HepG2 (cell line): ENCODE results near the gene AARS2. TPM values are rescaled to one million over a fixed set of nuclear protein-coding genes. Genes with fewer than 3 reads are reported as not detected.
A peak's percentile ranks its signal among the peaks of the same experiment; 100 is the strongest.

ENCODE experiments used
- GLMP ChIP-seq: sonication (generic); formaldehyde crosslinking; IDR thresholded peaks from 2 replicates; pipeline ENCODE4 v1.9.0; 2021; ENCODE audit warnings: missing genetic modification reagents, mild to moderate bottlenecking, borderline replicate concordance
- HNRNPUL1 ChIP-seq: fragments of 200-400 bp; formaldehyde crosslinking; IDR thresholded peaks from 2 replicates; pipeline ENCODE4 v1.6.1; 2017; ENCODE audit warnings: low read depth, mild to moderate bottlenecking, low read length, moderate library complexity
- IRX3 ChIP-seq: sonication (generic); formaldehyde crosslinking; IDR thresholded peaks from 2 replicates; pipeline ENCODE4 v1.8.1; 2023; ENCODE audit warnings: mild to moderate bottlenecking, low read depth, missing genetic modification reagents, borderline replicate concordance
- RELA ChIP-seq: sonication (generic); formaldehyde crosslinking; IDR thresholded peaks from 2 replicates; pipeline ENCODE4 v1.4.0; 2020; ENCODE audit warnings: missing genetic modification reagents
- SP140L ChIP-seq: sonication (generic); formaldehyde crosslinking; IDR thresholded peaks from 2 replicates; pipeline ENCODE4 v1.4.0; 2020; ENCODE audit warnings: missing genetic modification reagents, borderline replicate concordance
- U2AF2 ChIP-seq: fragments of 200-400 bp; formaldehyde crosslinking; IDR thresholded peaks from 2 replicates; pipeline ENCODE4 v1.6.1; 2017; ENCODE audit warnings: low read depth, mild to moderate bottlenecking, low read length
- ZBTB7B ChIP-seq: sonication (generic); formaldehyde crosslinking; IDR thresholded peaks from 2 replicates; pipeline ENCODE4 v1.4.0; 2020; ENCODE audit warnings: missing genetic modification reagents
- ZNF235 ChIP-seq: sonication (generic); formaldehyde crosslinking; IDR thresholded peaks from 2 replicates; pipeline ENCODE4 v1.8.1; 2023; ENCODE audit warnings: mild to moderate bottlenecking, missing genetic modification reagents, borderline replicate concordance
- ZNF431 ChIP-seq: sonication (generic); formaldehyde crosslinking; IDR thresholded peaks from 2 replicates; pipeline ENCODE4 v1.9.0; 2022; ENCODE audit warnings: missing genetic modification reagents, low read depth, mild to moderate bottlenecking, borderline replicate concordance
- ZSCAN22 ChIP-seq: sonication (generic); formaldehyde crosslinking; IDR thresholded peaks from 2 replicates; pipeline ENCODE4 v1.4.0; 2020; ENCODE audit warnings: mild to moderate bottlenecking, missing genetic modification reagents
- polyA plus RNA-seq, 8 experiments: library from polyadenylated mRNA; depleted of rRNA in 3 of 8; stranded (reverse) in 7 of 8; unstranded in 1 of 8; fragments of >200 nt; fragmentation: Illumina TruSeq in 4 of 8; extraction: Trizol in 4 of 8; gene quantifications; 2 replicates each; pipeline versions ENCODE4 v1.2.1 to v1.2.3, GENCODE V29; 2011 to 2016; ENCODE audit warnings: low read depth in 4 of 8, missing spikeins in 1 of 8, mixed read lengths in 1 of 8; ENCODE audit not compliant: insufficient read depth in 1 of 8
- total RNA-seq, 5 experiments: library from RNA; depleted of rRNA; stranded (reverse); fragments of >200 nt; fragmentation: Illumina TruSeq; extraction: Trizol; gene quantifications; 2 replicates each; pipeline ENCODE4 v1.2.3, GENCODE V29; 2016; ENCODE audit warnings: low read depth in 1 of 5
- TF ChIP-seq, protein P1 (sequence below): sonication (generic); formaldehyde crosslinking; IDR thresholded peaks from 2 replicates; pipeline ENCODE4 v1.4.0; 2020; ENCODE audit warnings: missing genetic modification reagents, borderline replicate concordance
- TF ChIP-seq, protein P2 (sequence below): IDR thresholded peaks from 2 replicates; pipeline ENCODE4 v1.6.1; 2016; ENCODE audit warnings: low read depth
- TF ChIP-seq, protein P3 (sequence below): sonication (generic); formaldehyde crosslinking; IDR thresholded peaks from 2 replicates; pipeline ENCODE4 v1.4.0; 2020; ENCODE audit warnings: mild to moderate bottlenecking, low read depth, missing genetic modification reagents
- TF ChIP-seq, protein P4 (sequence below), 2 experiments: sonication (generic) in 1 of 2; formaldehyde crosslinking in 1 of 2; IDR thresholded peaks; 2 replicates each; pipeline versions ENCODE4 v1.6.1 to v1.9.0; 2014 to 2022; ENCODE audit warnings: antibody characterized with exemption in 1 of 2, borderline replicate concordance in 1 of 2, inconsistent platforms in 1 of 2, low read depth in 1 of 2, missing genetic modification reagents in 1 of 2

Gene AARS2
- total and polyA plus RNA-seq, 2 of the 13 experiments (the other 11 are each of a cell fraction or from before 2014, with no cell fraction given) = 7.5 to 24.1 TPM

DNA sequence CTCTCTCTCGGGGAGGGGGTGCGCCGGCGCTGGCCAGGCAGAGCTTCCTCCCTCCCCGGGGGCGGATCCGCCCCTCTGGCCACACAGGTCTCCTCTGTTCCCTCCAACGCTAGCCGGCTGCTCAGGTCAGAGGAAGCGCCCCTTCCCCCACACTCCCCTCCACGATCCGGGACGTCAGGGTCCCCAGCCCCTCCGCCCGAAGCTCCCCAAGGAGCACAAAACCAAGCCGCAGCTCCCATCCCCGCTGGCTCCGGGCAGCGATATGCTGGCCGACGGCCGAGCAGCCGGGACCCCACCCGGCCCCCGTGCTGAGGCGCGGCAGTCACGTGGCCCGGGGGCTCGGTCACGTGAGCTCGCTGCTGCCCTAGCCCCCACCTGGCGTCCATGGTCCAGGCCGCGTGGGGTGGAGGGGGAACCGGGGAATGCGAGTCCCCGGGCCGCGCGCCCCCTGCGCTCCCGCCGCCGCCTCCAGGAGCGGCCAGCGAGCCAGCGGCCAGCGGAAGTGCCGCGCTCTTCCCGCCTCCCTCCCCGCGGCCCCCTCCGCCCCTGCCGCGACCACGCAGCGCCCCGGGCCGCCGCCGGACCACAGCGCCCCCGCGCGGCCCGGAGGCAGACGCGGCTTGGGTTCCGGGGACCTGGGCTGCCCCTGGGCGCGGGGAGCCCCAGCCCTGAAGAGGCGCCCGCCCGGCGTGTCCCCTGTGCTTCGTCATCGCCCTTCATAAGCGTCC lies 56.0 kb downstream of the AARS2 start, which contains the start of gene SLC35B2 (continued):
- TF ChIP-seq HNRNPUL1 (no peak; the same call in 1 of the 2 replicates), IRX3 (0 out of 2 replicates have a peak, but pooled peaks have one; percentile 88), SP140L (CRISPR knock-in tag) (no peak), ZSCAN22 (CRISPR knock-in tag) (no peak), GLMP (CRISPR knock-in tag) (no peak), ZNF431 (CRISPR knock-in tag) (peak; percentile 75; the same call in 1 of the 2 replicates), ZBTB7B (CRISPR knock-in tag) (peak; percentile 86), ZNF235 (no peak), U2AF2 (peak; percentile 81; the same call in 1 of the 2 replicates), RELA (no peak)
- TF ChIP-seq, protein P1, sequence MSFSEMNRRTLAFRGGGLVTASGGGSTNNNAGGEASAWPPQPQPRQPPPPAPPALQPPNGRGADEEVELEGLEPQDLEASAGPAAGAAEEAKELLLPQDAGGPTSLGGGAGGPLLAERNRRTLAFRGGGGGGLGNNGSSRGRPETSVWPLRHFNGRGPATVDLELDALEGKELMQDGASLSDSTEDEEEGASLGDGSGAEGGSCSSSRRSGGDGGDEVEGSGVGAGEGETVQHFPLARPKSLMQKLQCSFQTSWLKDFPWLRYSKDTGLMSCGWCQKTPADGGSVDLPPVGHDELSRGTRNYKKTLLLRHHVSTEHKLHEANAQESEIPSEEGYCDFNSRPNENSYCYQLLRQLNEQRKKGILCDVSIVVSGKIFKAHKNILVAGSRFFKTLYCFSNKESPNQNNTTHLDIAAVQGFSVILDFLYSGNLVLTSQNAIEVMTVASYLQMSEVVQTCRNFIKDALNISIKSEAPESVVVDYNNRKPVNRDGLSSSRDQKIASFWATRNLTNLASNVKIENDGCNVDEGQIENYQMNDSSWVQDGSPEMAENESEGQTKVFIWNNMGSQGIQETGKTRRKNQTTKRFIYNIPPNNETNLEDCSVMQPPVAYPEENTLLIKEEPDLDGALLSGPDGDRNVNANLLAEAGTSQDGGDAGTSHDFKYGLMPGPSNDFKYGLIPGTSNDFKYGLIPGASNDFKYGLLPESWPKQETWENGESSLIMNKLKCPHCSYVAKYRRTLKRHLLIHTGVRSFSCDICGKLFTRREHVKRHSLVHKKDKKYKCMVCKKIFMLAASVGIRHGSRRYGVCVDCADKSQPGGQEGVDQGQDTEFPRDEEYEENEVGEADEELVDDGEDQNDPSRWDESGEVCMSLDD (CRISPR knock-in tag) = peak; percentile 94
- TF ChIP-seq, protein P2, sequence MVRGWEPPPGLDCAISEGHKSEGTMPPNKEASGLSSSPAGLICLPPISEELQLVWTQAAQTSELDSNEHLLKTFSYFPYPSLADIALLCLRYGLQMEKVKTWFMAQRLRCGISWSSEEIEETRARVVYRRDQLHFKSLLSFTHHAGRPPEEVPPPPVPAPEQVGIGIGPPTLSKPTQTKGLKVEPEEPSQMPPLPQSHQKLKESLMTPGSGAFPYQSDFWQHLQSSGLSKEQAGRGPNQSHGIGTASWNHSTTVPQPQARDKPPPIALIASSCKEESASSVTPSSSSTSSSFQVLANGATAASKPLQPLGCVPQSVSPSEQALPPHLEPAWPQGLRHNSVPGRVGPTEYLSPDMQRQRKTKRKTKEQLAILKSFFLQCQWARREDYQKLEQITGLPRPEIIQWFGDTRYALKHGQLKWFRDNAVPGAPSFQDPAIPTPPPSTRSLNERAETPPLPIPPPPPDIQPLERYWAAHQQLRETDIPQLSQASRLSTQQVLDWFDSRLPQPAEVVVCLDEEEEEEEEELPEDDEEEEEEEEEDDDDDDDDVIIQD (CRISPR knock-in tag) = no peak; the same call in 1 of the 2 replicates
- TF ChIP-seq, protein P3, sequence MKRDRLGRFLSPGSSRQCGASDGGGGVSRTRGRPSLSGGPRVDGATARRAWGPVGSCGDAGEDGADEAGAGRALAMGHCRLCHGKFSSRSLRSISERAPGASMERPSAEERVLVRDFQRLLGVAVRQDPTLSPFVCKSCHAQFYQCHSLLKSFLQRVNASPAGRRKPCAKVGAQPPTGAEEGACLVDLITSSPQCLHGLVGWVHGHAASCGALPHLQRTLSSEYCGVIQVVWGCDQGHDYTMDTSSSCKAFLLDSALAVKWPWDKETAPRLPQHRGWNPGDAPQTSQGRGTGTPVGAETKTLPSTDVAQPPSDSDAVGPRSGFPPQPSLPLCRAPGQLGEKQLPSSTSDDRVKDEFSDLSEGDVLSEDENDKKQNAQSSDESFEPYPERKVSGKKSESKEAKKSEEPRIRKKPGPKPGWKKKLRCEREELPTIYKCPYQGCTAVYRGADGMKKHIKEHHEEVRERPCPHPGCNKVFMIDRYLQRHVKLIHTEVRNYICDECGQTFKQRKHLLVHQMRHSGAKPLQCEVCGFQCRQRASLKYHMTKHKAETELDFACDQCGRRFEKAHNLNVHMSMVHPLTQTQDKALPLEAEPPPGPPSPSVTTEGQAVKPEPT = peak; percentile 85
- TF ChIP-seq, protein P4, sequence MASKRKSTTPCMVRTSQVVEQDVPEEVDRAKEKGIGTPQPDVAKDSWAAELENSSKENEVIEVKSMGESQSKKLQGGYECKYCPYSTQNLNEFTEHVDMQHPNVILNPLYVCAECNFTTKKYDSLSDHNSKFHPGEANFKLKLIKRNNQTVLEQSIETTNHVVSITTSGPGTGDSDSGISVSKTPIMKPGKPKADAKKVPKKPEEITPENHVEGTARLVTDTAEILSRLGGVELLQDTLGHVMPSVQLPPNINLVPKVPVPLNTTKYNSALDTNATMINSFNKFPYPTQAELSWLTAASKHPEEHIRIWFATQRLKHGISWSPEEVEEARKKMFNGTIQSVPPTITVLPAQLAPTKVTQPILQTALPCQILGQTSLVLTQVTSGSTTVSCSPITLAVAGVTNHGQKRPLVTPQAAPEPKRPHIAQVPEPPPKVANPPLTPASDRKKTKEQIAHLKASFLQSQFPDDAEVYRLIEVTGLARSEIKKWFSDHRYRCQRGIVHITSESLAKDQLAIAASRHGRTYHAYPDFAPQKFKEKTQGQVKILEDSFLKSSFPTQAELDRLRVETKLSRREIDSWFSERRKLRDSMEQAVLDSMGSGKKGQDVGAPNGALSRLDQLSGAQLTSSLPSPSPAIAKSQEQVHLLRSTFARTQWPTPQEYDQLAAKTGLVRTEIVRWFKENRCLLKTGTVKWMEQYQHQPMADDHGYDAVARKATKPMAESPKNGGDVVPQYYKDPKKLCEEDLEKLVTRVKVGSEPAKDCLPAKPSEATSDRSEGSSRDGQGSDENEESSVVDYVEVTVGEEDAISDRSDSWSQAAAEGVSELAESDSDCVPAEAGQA (IDR thresholded peaks at IDR 0.05; ENCODE audit: low read depth) = no peak
- TF ChIP-seq, protein P4 (CRISPR knock-in tag; IDR thresholded peaks at IDR 0.05; ENCODE audit: borderline replicate concordance) = no peak
